OCI-LY7 (cell line): Measurements from ENCODE around the gene MISP3. TPM values are rescaled to one million over a fixed set of nuclear protein-coding genes. Genes with fewer than 3 reads are reported as not detected.

ENCODE experiments used
- BruUV-seq: library from RNA; stranded (reverse); fragments of 400-500 nt; replicated peaks from 2 replicates; lab custom pipeline; 2021; lab: Mats Ljungman, UMichigan
- CTCF ChIA-PET: fragments of 300-600 bp; sonication (Branson Sonifier 250); formaldehyde crosslinking; loops from one replicate; lab custom pipeline; 2022; ENCODE audit warnings: antibody characterized with exemption; ENCODE audit not compliant: unreplicated experiment; lab: Charles Lee
- POLR2A ChIA-PET: fragments of 300-600 bp; sonication (Branson Sonifier 250); formaldehyde crosslinking; loops from one replicate; lab custom pipeline; 2022; ENCODE audit warnings: antibody characterized with exemption; lab: Charles Lee
- DNase-seq: peaks from one replicate; pipeline ENCODE4 v3.0.0-alpha.2; 2015; ENCODE audit warnings: low spot score
- H2AFZ ChIP-seq: fragments of 200-600 bp; sonication (generic), shearing (Covaris generic); 2 replicates; pipeline ENCODE4 v1.6.1; 2014; ENCODE audit warnings: mild to moderate bottlenecking, antibody characterized with exemption, low read length, moderate library complexity
- H3K27ac ChIP-seq: fragments of 200-600 bp; sonication (generic); 2 replicates; pipeline ENCODE4 v1.5.1; 2014; ENCODE audit warnings: mixed run types, low read depth, mild to moderate bottlenecking, moderate library complexity, low read length, inconsistent platforms; ENCODE audit not compliant: poor library complexity, severe bottlenecking
- H3K36me3 ChIP-seq: fragments of 200-600 bp; sonication (generic); 2 replicates; pipeline ENCODE4 v1.6.1; 2014; ENCODE audit warnings: mild to moderate bottlenecking, antibody characterized with exemption, low read length, moderate library complexity, mixed read lengths; ENCODE audit not compliant: insufficient read depth
- H3K4me1 ChIP-seq: fragments of 200-600 bp; sonication (generic); 2 replicates; pipeline ENCODE4 v1.5.1; 2014; ENCODE audit warnings: mild to moderate bottlenecking, low read length; ENCODE audit not compliant: insufficient read depth, poor library complexity, severe bottlenecking
- H3K4me2 ChIP-seq: fragments of 200-600 bp; sonication (generic); 2 replicates; pipeline ENCODE4 v1.6.1; 2014; ENCODE audit warnings: mild to moderate bottlenecking, low read length
- H3K4me3 ChIP-seq: fragments of 200-600 bp; sonication (generic); 2 replicates; pipeline ENCODE4 v1.5.1; 2014; ENCODE audit warnings: mild to moderate bottlenecking, low read depth, low read length; ENCODE audit not compliant: poor library complexity, severe bottlenecking
- H3K79me2 ChIP-seq: fragments of 200-600 bp; sonication (generic); 2 replicates; pipeline ENCODE4 v1.6.1; 2016; ENCODE audit warnings: low read depth, mild to moderate bottlenecking, low read length, moderate library complexity, mixed read lengths; ENCODE audit not compliant: insufficient read depth
- H3K9me2 ChIP-seq: fragments of 200-600 bp; sonication (generic); 2 replicates; pipeline ENCODE4 v1.6.1; 2016; ENCODE audit warnings: mild to moderate bottlenecking, low read length, mixed read lengths; ENCODE audit not compliant: insufficient read depth
- H3K9me3 ChIP-seq: fragments of 200-600 bp; sonication (generic); 2 replicates; pipeline ENCODE4 v1.6.1; 2014; ENCODE audit warnings: mild to moderate bottlenecking, mixed run types, low read length, mixed read lengths
- H4K20me1 ChIP-seq: fragments of 200-600 bp; sonication (generic); 2 replicates; pipeline ENCODE4 v1.6.1; 2014; ENCODE audit warnings: mild to moderate bottlenecking, antibody characterized with exemption, low read length, moderate library complexity, mixed read lengths; ENCODE audit not compliant: insufficient read depth
- EZH2phosphoT487 ChIP-seq: fragments of 200-600 bp; sonication (generic); IDR thresholded peaks from 2 replicates; pipeline ENCODE4 v1.6.1; 2018; ENCODE audit warnings: low read depth, borderline replicate concordance, mild to moderate bottlenecking, mixed run types, antibody characterized with exemption, low read length, moderate library complexity, mixed read lengths
- intact Hi-C: fragments of 100-400 bp; cut with micrococcal nuclease; formaldehyde crosslinking; loops from one replicate; pipeline ENCODE4 v1.10.0; 2022; ENCODE audit not compliant: unreplicated experiment
- total RNA-seq, 2 experiments: library from RNA; depleted of rRNA in 1 of 2; stranded (reverse); fragments of >200 nt in 1 of 2; shearing (Covaris generic) in 1 of 2; gene quantifications; 2 replicates each; pipeline ENCODE4 v1.2.3, GENCODE V29; 2014 to 2022
- TF ChIP-seq, protein P1 (sequence below): fragments of 200-600 bp; sonication (generic); conservative IDR thresholded peaks from 2 replicates; pipeline ENCODE4 v1.5.1; 2014; ENCODE audit warnings: mild to moderate bottlenecking, antibody characterized with exemption, low read length, moderate library complexity, mixed read lengths

The MISP3 gene
- total RNA-seq, 2 experiments from 2014 or later, result 3.3 to 3.9 TPM

DNA sequence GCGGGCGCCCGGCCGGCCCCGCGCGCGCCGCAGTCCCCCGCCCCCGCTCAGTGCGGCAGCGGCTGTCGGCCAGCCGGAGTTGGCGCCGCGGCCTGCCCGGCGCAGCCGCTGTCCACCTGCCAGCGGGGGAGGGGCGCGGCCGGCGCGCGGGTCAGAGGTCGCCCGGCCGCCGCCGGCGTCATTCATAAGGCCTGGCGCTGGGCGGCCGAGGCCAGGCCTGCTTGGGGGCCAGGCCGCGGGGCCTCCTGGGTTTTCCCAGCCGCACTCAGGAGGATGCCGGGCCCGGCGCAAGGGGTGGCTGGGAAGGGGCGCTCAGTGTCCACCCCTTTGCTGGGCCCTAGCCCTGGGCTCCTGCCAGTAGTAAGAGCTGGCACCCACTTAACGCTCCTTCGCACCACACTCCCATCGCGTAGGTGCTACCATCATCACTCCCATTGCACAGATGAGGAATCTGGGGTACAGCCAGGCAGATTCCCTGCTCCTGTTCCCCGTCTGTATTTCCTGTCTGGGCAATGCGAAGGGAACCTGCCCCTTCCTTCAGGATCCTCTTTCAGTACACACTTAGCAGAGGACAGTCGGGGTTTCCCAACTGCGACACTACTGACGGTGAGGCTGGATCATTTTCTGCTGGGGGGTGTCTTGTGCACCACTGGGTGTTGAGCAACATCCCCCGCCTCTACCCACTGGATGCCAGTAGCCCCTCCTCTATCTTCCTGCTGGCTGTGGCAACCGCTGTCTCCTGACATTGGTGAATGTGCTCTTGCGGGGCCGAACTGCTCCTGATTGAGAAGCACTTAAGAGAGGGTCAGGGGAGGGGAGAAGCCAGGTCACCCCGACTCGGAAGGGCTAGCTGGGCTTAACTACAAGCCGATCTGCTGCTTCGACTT, 45.8 kb downstream of the MISP3 start:
- DNase-seq, result no peak
- no peak overlapping the region for H2AFZ ChIP-seq

DNA sequence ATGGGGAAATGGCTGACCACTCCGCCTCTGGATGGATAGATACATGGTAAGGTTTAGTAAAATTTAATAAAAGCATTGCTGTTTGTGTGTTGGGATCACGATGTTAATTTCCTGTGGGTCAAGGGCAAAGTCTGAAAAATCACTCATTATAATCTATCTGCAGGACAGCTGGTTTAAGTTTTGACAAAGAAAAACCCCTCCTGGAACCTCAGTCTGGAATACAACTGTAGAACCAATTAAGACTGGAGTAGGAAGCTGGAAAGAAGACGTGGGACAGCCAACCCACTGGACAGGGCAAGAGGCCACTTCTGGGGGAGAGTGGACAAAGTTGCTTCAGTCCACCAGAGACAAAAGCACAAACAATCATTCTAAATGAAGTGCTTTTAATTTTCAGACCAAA, 46.6 kb downstream of the MISP3 start:
- Histone ChIP-seq H3K4me1 (peaks cover 31% of the 10 kb centered on the region), H3K4me3 (no peak overlapping the region), H3K9me3 (no peaks in the 10 kb centered on the region), H3K27ac (no peak overlapping the region), H3K79me2 (no peaks in the 10 kb centered on the region; the same call in 1 of the 2 replicates), H4K20me1 (no peaks in the 10 kb centered on the region), H3K36me3 (peaks cover 28% of the 10 kb centered on the region), H3K4me2 (no peak overlapping the region), H3K9me2 (no peaks in the 10 kb centered on the region), H2AFZ (no peak overlapping the region)
- TF ChIP-seq, protein P1, sequence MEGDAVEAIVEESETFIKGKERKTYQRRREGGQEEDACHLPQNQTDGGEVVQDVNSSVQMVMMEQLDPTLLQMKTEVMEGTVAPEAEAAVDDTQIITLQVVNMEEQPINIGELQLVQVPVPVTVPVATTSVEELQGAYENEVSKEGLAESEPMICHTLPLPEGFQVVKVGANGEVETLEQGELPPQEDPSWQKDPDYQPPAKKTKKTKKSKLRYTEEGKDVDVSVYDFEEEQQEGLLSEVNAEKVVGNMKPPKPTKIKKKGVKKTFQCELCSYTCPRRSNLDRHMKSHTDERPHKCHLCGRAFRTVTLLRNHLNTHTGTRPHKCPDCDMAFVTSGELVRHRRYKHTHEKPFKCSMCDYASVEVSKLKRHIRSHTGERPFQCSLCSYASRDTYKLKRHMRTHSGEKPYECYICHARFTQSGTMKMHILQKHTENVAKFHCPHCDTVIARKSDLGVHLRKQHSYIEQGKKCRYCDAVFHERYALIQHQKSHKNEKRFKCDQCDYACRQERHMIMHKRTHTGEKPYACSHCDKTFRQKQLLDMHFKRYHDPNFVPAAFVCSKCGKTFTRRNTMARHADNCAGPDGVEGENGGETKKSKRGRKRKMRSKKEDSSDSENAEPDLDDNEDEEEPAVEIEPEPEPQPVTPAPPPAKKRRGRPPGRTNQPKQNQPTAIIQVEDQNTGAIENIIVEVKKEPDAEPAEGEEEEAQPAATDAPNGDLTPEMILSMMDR, result no peak
- TF ChIP-seq EZH2phosphoT487, result no peak
- DNase-seq, result no peak
- BruUV-seq, result no TSS peak
- intact Hi-C loops, result no loop called here
- ChIA-PET CTCF (no interaction called here), POLR2A (no interaction called here)

More for the DNA sequence above, 45.8 kb downstream of the MISP3 start:
- peak overlapping the region; percentile 67 for H3K4me3 ChIP-seq
- H3K4me2 ChIP-seq, result peak overlapping the region; percentile 83
- peaks cover 31% of the 10 kb centered on the region for H3K4me1 ChIP-seq
- ChIA-PET CTCF (no interaction called here), POLR2A (interaction anchor here (0.7 kb wide), 1 partner anchor 11 kb away, joined by 4 read pairs; no protein-coding TSS in a partner anchor)
- H3K36me3 ChIP-seq, result peaks cover 23% of the 10 kb centered on the region
- H3K9me3 ChIP-seq, result no peaks in the 10 kb centered on the region
- no peaks in the 10 kb centered on the region; the same call in 1 of the 2 replicates for H3K79me2 ChIP-seq
- H3K9me2 ChIP-seq, result no peaks in the 10 kb centered on the region
- no peaks in the 10 kb centered on the region for H4K20me1 ChIP-seq
- H3K27ac ChIP-seq, result no peak overlapping the region
- intact Hi-C loops, result no loop called here
- TF ChIP-seq, protein P1, result no peak
- no peak for TF ChIP-seq EZH2phosphoT487
- no TSS peak for BruUV-seq
